Epithelial cell of prostate (primary cell): ENCODE measurements around the gene TUBA4A.
"Not testable (repeated sequence)": the region's sequence is repeated elsewhere in the genome, so short reads cannot be mapped to it uniquely, and the experiment has no call there.

Experiments
- DNase-seq: peaks from one replicate; pipeline ENCODE4 v3.0.0-alpha.2; 2011; ENCODE audit warnings: low read depth, low spot score
- H3K27ac ChIP-seq: fragments of 450-650 bp; 2 replicates; pipeline ENCODE4 v1.5.1; 2017; ENCODE audit warnings: mild to moderate bottlenecking

Gene TUBA4A

GRCh38 chr2:219287580-219288265, 34.0 kb upstream of the TUBA4A start:
- DNase-seq: no peak
- no peak overlapping the region for H3K27ac ChIP-seq

DNA sequence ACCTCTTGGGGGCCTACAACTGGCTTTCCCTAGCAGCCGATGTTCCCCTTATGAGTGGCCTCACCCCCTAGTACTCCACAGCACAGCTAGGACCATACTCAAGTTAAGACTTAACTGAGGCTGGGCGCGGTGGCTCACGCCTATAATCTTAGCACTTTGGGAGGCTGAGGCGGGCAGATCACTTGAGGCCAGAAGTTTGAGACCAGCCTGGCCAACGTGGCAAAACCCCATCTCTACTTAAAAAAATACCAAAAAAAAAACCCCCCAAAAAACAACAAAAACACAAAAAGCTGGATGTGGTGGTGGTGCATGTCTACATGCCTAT, 33.4 kb upstream of the TUBA4A start:
- H3K27ac ChIP-seq: peak overlapping the region; percentile 63
- DNase-seq: not testable (repeated sequence)

GRCh38 chr2:219286436-219287115, 32.9 kb upstream of the TUBA4A start:
- H3K27ac ChIP-seq: peak overlapping the region; percentile 63
- no peak for DNase-seq

- no peak for DNase-seq
- H3K27ac ChIP-seq: peak overlapping the region; percentile 63
Measured at GRCh38 chr2:219285894-219286425, 32.2 kb upstream of the TUBA4A start.

- DNase-seq: no peak
- H3K27ac ChIP-seq: peak overlapping the region; percentile 63
Measured at GRCh38 chr2:219285373-219285735, 31.6 kb upstream of the TUBA4A start.

DNA sequence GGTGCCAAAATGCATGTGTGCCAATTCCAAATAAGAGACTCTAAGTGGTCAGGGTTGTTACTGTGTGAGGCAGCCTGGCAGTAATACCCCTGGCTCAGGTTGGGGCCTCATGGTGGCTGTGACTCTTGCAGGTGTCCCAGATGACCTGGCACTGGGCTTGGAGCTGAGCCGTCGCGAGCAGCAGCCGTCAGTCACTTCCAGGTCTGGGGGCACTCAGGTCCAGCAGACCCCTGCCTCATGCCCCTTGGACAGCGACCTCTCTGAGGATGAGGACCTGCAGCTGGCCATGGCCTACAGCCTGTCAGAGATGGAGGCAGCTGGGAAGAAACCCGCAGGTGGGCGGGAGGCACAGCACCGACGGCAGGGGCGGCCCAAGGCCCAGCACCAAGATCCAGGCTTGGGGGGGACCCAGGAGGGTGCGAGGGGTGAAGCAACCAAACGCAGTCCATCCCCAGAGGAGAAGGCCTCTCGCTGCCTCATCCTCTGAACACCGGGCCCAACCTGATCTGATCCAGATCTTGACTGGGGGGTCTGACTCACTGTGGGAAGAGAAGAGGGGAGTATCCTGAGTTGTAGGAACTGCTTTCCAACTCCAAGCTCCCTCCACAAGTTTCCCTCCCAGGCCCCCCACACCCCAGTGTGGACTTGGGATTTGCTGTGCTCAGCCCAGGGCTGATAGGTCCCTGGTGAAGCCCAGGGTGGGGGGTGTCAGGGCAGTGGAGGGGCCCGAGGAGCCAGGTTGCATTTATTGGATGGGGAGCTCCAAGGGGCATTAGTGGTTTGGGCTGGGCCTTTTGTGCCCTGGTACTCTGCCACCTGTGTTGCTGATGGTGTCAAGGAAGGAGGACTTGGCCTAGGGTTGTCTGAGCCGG, 31.0 kb upstream of the TUBA4A start:
- no peak for DNase-seq
- H3K27ac ChIP-seq: peak overlapping the region; percentile 63

DNA sequence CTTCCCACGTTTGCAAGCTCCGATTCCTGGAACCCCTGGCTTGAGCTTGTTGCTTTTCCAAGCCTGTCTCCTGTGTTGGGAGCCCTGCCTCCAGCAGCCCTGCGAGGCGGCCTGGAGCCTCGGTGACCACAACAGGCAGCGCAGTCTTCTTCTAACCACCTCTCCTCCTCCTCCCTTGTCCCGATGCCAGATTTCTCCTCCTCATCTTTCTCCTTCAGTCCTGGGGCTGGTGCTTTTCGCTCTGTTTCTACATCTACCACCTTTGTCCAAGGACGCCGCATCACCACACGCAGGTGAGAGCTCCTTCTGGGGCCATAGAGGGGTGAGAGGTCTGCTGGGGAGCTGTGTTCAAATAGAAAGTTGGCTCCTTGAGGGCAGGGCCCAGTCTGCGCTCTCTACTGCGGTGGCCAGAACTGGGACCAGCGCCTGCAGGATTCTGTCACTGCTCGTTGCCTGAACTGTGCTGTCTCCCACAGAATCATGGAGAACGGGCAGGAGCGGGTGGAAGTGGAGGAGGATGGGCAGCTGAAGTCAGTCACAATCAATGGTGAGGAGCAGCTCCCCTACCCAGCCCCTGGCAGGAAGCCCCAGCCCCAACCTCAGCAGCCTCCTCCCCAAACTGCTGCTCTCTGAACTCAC, 29.3 kb upstream of the TUBA4A start:
- H3K27ac ChIP-seq: no peak overlapping the region

DNA sequence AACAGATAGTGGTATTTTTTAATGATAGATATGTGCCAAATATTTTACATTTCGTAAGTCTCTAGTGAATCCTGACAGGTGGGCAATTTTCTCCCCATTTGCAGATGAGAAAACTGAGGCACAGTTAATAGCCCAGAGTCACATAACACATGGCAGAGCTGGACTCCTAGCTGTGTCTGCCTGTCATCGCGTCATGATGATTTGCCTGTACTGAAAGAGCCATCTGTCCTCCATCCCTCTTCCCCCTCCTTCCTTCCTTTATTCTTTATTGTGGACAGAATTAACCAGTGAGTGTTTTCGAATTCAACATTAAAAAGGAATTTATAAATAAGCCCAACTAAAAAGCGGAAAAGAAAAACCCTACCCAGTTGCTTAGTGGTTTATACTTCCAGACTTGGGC, 28.7 kb upstream of the TUBA4A start:
- no peak for DNase-seq
- no peak overlapping the region for H3K27ac ChIP-seq

More for the DNA sequence above, 29.3 kb upstream of the TUBA4A start:
- DNase-seq: no peak

- DNase-seq: no peak
- H3K27ac ChIP-seq: no peak overlapping the region
Measured at GRCh38 chr2:219281588-219281987, 27.9 kb upstream of the TUBA4A start.

DNA sequence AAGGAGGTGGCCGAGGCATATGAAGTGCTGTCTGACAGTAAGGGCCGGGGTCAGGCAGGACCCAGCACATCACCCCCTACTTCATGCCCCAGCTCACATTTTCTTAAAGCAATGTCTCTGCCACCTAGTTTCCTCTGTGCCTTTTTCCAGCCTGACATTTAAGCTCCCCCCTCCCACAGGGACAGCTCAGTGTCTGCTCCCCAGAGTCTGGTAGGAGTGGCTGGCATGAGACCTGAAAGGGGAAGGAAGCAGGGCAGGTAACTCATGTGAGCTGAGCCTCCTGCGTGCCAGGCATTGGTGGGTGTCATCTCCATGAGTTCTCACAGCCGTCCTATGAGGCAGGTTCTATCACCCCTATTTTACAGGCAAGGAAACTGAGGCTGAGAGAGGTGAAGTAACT, 26.9 kb upstream of the TUBA4A start:
- no peak for DNase-seq

GRCh38 chr2:219279916-219280516, 26.3 kb upstream of the TUBA4A start:
- no peak for DNase-seq
- H3K27ac ChIP-seq: peak overlapping the region; percentile 94

More for the DNA sequence above, 26.9 kb upstream of the TUBA4A start:
- no peak overlapping the region for H3K27ac ChIP-seq

DNA sequence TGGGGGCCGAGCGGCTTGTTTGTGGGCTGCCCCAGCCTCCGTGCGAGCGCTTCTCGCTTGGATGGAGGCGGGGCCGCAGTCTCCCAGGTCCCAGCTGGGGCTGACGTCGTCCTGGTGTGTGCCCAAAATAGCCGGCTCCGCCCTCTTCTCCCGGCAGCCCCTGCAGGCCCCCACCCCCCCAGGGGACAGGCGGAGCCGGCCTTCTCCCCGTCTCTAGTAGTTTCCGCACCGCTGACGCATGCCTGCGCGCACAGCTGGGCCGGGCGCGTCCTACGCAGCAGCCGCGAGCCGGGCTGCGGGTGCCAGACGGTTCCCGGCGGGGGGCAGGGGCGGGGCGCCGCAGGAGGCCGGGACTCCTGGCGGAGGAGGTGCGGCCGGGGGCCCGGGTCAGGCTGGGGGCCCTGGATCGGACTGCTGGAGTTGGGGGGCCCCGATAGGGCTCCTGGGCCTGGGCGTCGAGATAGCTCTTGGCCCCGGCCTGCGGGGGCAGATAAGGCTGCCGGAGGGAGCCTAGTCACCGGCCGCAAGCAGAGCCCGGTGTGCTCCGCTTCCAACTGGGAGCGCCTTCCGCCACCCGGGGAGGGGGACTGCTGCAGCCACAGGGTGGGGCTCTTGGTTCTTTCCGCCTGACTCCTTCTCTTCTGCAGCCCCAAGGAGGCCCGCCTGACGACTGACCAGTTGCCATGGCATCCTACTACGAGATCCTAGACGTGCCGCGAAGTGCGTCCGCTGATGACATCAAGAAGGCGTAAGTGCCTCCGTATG, 25.6 kb upstream of the TUBA4A start, which contains the start of gene DNAJB2:
DNAJB2 (plus strand) TSS at position 216 of the 765 bp plus-strand sequence; CDS start at position 684, 468 bp downstream.
- H3K27ac ChIP-seq: peak within 1 kb of the TSS; percentile 94
- DNase-seq: peak; percentile 98

- DNase-seq: no peak
- peak overlapping the region; percentile 94 for H3K27ac ChIP-seq
Measured at GRCh38 chr2:219278655-219279150, 25.0 kb upstream of the TUBA4A start.

DNA sequence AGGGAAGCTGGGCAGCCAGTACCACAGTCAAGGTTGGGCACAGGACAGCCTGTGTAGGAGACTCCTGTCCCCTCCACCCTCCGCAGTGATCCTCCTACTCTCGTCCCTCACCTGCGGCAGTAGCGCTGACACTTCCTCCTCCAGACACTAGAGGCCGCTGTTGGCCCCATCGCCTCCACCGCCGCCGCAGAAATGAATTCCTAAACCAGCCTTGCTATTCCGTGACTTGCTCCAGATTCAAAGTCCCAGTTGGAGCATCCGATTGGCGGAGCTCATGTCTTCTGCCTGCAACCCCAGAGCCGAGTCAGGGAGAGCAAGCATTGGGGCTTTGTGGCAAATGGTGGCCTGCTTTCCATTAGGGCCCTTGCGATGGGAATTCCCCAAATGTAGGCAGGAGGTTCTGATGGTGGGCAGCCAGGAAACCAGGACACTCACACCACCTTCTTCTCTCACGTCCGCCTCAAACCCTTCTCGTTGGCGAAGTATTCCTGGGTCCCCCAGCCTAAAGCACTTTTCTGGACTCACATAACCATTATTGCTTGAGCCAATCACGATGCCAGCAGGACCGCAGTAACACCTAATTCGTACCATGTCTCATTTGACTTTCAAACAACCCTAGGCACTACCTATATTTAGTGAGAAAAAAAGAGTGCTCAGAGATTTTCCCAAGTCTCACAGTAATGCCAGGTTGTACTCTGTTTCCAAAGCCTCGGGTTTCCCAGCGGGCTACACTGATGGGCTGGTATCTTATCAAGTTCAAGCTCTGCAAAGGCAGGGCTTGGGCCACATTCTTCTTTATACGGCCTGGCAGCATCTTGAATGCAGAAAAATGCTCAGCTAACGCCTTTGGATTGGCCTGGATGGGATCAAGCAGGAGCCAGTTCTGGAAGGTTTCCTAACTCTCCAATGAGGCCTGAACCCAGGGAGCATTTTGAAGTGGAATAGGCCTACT, 24.3 kb upstream of the TUBA4A start:
- H3K27ac ChIP-seq: peak overlapping the region; percentile 94
- DNase-seq: no peak

DNA sequence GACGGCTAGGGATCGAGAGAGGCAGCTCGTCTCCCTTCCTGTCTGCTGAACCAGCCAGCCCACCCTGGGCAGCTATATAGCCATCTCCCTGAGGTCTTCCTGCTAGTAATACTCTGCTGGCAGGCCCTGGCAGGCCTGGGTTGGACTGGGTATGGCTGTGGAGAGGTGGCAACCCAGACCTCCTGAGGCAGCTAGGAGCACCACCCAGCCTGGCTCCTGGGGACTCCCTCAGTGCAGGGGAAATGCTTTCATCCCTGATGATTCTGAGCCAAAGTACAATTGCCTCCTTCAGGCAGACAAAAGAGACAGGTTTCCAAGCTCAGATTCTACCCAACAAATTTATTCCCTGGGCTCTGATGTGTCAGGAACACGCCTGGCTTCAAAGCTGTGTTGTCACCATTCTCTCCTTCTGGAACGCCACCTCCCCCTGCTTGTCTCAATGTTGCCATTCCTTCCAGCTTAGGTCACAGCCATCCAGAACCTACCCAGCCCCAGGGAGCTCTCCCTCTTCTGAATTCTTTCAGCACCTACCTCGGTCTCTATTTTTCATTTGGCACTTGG, 20.7 kb upstream of the TUBA4A start:
- H3K27ac ChIP-seq: peak overlapping the region; percentile 100
- DNase-seq: peak; percentile 78

GRCh38 chr2:219273937-219274336, 20.2 kb upstream of the TUBA4A start:
- H3K27ac ChIP-seq: peak overlapping the region; percentile 100
- DNase-seq: peak; percentile 94

DNA sequence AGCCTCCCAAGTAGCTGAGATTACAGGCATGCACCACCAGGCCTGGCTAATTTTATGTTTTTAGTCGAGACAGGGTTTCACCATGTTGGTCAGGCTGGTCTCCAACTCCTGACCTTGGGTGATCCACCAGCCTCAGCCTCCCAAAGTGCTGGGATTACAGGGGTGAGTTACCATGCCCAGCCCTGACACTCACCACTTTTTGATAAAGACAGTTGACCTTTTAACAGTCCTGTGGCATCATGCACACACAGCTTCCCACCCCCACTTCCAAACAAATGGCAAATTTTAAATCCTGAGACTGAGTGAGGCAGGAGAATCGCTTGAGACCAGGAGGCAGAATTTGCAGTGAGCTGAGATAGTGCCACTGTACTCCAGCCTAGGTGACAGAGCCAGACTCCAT, 19.3 kb upstream of the TUBA4A start:
- peak overlapping the region; percentile 100 for H3K27ac ChIP-seq
- DNase-seq: no peak
